GM21360 (cell line): ENCODE data around the gene NUP37.
"Not testable (repeated sequence)": the region's sequence is repeated elsewhere in the genome, so short reads cannot be mapped to it uniquely, and the experiment has no call there.

ENCODE experiments used
- ATAC-seq: cut with Tn5 transposase; IDR thresholded peaks from one replicate; pipeline ENCODE4 v1.9.1; 2021; ENCODE audit warnings: mild to moderate bottlenecking, moderate library complexity; ENCODE audit not compliant: unreplicated experiment

Gene NUP37

DNA sequence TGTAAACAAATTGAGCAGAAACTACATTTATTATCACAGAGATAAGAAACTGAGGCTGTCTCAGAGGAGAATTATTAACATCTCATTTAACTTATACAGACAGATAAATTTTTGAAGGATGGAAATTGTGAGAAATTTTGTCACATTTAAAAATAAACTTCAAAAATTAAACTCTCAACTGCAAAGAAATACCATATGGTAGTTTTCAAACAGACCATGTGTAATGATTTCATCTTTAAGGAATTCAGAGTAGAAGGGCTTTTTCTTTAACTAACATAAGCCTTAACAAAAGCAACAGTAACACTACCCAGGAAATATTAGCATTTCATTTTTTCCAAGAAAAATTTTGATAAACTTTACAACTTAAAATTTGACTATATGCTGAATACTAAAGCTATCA is 26.6 kb downstream of the NUP37 start:
- ATAC-seq = no peak

DNA sequence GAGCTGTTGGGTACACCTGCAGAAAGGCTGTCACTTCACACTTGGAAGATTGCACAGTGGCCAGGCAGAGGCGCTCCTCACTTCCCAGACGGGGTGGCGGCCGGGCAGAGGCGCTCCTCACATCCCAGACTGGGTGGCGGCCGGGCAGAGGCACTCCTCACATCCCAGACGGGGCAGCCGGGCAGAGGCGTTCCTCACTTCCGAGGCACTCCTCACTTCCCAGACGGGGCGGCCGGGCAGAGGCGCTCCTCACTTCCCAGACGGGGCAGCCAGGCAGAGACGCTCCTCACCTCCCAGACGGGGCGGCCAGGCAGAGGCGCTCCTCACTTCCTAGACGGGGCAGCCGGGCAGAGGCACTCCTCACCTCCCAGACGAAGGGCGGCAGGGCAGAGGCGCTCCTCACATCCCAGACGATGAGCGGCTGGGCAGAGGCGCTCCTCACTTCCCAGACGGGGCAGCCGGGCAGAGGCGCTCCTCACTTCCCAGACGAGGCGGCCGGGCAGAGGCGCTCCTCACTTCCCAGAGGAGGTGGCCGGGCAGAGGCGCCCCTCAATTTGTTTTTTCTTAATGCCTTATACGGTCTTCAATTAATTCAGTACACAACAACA is 30.6 kb downstream of the NUP37 start:
- ATAC-seq = not testable (repeated sequence)

GRCh38 chr12:102080842-102081241 is 39.1 kb downstream of the NUP37 start:
- no peak for ATAC-seq

DNA sequence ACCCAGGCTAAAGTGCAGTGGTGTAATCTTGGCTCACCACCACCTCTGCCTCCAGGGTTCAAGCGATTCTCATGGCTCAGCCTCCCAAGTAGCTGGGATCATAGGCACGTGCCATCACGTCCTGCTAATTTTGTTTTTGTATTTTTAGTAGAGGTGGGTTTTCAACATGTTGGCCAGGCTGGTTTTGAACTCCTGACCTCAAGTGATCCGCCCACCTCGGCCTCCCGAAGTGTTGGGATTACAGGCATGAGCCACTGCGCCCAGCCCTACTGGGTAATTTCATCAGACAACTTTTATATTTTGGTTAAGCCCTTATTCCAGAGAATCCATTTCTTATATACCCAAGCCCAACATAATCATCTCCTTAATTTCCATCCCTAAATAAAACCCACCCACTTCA is 47.8 kb downstream of the NUP37 start:
- not testable (repeated sequence) for ATAC-seq

GRCh38 chr12:102069707-102070106 is 50.2 kb downstream of the NUP37 start:
- no peak for ATAC-seq

DNA sequence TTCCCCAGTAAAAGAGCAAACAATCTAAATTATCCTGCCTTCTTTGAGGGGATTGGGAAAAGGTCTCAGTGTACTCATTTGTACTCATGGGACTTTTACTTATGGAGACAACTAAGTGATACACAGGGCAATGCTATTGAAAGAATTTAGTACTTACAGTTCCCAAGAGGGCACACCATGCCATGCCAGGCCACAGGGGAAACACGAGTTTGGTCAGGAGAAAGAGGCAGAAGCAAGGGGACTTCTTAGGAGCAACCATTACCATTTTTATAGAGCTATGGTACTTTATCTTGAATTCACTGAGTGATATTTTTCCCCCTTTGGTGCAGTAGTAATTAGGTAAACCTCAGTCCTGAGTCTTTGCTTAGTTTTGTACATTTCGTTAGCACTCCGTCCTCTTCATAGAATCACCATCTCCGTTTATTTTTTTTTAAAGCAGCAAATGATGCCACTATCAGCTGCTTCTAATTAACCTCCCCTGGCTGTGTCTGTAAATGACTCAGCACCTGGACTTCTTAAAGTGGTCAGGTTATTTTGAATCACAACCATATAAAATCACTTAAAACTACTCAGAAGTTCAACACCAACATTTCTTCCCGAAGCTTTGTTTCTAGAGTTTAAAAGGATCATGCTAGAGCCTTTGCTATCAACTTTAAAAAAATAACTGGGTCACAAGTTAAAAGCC is 52.2 kb downstream of the NUP37 start:
- no peak for ATAC-seq

DNA sequence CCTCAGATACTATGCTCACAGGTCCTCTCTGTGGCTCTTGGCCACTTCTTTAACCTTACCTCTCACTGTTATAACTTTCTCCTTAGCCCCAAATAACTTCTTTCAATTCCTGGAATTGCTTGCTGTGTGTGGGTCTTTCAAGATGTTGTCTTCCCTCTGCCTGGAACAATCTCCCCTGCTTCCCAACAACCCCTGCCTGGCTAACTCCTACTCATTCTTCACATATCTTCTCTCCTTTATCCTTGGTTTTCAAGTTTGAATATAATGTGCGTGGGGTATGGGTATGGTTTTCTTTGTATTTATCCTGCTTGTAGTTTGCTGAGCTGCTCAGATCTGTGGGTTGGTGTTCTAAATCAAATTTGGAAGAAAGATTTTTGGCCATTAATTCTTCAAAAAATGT is 55.4 kb downstream of the NUP37 start:
- ATAC-seq = no peak

- no peak for ATAC-seq
Measured at GRCh38 chr12:102063069-102063468, 56.8 kb downstream of the NUP37 start.

GRCh38 chr12:102062419-102062806 is 57.5 kb downstream of the NUP37 start:
- ATAC-seq = no peak

GRCh38 chr12:102061560-102062418 is 58.1 kb downstream of the NUP37 start, which contains the start of gene WASHC3:
WASHC3 (minus strand) TSS chr12:102061991; CDS start chr12:102061962, 29 bp downstream.
- peak; percentile 91 for ATAC-seq

DNA sequence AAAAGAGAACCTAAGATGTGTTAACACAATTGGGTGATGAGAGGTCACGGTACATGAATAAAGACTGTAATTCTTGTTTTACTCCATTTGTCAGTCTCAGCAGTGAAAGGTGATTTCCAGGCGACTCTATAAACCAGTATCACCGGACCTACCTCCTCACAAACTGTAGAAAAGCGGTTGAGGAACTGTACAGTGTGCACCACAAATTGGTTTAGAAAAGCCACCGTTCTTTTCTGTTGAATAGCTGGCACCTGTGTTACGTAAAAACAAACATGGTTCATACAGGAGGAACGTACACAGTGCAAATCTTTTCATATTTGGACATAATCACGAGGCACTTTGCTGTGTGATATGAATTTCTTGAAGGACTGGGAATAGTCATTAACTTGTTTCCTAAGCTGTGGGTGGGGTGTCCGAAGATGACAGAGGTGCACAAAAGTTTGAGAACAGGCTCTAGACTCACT is 58.8 kb downstream of the NUP37 start:
- peak; percentile 29 for ATAC-seq

DNA sequence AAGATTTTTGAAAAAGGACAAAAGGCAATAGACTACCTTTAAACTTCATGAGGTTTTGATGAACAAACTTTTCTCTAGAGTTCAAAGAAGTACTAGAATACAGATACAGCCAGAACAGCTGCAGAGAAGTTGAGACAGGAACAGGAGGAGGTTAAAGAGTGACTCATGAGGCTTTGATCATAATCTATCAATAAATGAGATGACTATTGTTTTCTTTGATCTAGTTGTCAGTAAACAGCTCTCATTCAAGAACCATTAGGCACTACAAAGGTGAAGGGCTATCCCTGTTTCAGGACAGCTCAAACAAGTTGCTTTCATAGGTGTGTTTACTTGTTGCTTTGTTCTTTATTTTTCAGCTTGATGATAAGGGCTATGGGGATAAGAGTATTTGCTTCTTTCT is 60.6 kb downstream of the NUP37 start:
- ATAC-seq = no peak

DNA sequence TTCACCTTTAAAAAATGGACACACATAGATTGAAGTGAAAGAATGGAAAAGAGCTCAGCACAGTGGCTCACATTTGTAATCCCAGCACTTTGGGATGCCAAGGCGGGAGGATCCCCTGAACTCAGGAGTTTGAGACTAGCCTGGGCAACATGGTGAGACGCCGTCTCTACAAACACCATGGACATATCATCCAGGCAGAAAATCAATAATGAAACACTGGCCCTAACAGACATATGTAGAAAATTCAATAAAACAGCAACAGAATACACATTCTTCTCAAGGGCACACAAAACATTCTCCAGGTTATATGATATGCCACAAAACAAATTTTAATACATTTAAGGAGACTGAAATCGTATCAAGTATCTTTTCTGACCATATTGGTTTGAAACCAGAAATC is 65.6 kb downstream of the NUP37 start:
- ATAC-seq = no peak

GRCh38 chr12:102053062-102053349 is 66.9 kb downstream of the NUP37 start:
- no peak for ATAC-seq

- no peak for ATAC-seq
Measured at GRCh38 chr12:102052192-102053061, 67.5 kb downstream of the NUP37 start.

GRCh38 chr12:102051431-102051965 is 68.4 kb downstream of the NUP37 start:
- no peak for ATAC-seq

DNA sequence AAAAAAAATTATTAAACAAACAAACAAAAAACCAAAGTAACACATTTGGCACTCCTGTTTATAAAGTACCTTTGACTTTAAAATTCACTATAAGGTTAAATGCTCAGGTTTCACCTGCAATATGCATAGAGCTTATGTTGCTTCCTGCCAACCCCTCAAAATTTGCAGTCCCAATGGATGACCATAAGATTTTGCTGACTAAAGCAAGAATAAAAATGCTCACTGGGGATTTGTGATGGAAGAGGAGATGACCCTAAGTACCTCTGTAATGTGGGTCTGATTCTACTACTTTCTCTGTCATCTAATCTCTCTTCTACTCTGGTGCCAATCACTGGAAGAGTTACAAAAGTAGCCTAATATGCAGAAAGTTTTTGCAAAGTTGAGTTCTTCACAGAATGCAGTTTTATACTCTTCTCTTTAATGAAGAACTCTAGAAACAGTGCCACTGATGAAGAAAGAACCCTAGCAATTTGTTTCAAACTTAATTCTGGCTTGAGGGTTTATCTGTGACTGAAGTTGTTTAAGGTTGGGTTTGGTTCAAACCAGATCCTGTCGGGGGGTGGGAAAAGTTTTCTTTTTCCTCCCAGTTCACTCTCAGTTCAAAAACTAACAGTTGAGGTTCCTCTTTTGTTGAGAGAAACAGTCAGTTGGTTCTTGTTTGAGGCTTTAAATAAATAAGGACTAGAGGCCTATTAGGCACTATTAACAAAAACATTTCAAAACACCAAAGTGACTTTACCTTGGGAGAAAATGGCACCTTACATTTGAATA is 69.1 kb downstream of the NUP37 start:
- no peak for ATAC-seq

- ATAC-seq = peak; percentile 88
Measured at GRCh38 chr12:102043928-102044327, 76.0 kb downstream of the NUP37 start.

- no peak for ATAC-seq
Measured at GRCh38 chr12:102033991-102034745, 85.7 kb downstream of the NUP37 start.
